ENCODE data around the gene CPNE6.
"Not testable (repeated sequence)": the region's sequence is repeated elsewhere in the genome, so short reads cannot be mapped to it uniquely, and the experiment has no call there.

CPNE6 gene

DNA sequence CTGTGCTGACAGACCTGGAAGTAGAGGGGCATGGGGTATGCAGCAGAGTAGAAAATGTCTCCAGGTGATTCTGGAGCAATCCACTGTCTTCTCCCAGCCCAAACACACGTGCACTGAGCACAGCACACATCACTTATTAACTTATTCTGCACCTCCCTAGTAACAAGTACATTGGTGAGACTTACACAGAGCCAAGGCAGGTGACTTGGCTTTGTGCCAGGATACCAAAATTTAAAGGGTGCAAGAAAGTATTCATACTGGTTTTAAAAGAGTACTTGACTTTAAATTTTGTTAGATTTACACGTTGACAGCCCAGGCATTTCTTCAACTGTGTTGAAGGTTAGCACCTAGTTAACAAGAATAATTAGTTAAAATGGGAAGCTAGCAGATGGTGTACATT, 30.7 kb upstream of the CPNE6 start:
- Histone ChIP-seq H2BK5ac (ENCODE audit: low read length) (no peak overlapping the region), H3K27ac (ENCODE audit: low read depth, low read length) (no peak overlapping the region), H3K56ac (ENCODE audit: low read length) (no peak overlapping the region), H3K9ac (ENCODE audit: low read length) (no peak overlapping the region), H4K8ac (ENCODE audit: low read depth, low read length) (no peak overlapping the region), H3K4ac (ENCODE audit: low read depth, low read length) (no peak overlapping the region), H4K5ac (ENCODE audit: low read length) (no peak overlapping the region), H3K18ac (ENCODE audit: low read length) (no peak overlapping the region), H2AK5ac (ENCODE audit: low read length) (no peak overlapping the region), H3K23ac (ENCODE audit: low read length) (no peak overlapping the region), H2BK15ac (replicated peaks; ENCODE audit: low read depth) (no peak overlapping the region), H3K4me1 (ENCODE audit: control insufficient read depth, low read depth, low read length) (no peaks in the 10 kb centered on the region), H3K4me3 (ENCODE audit: low read length) (no peak overlapping the region), H3K4me2 (ENCODE audit: low read length) (no peak overlapping the region), H3K27me3 (ENCODE audit: insufficient read depth, low read length, poor library complexity) (no peaks in the 10 kb centered on the region), H3K79me2 (ENCODE audit: control insufficient read depth, insufficient read depth, low read length) (no peaks in the 10 kb centered on the region), H3K79me1 (ENCODE audit: low read length) (no peaks in the 10 kb centered on the region), H3K36me3 (ENCODE audit: control insufficient read depth, insufficient read depth, low read length) (no peaks in the 10 kb centered on the region), H2BK120ac (ENCODE audit: low read depth, low read length) (no peak overlapping the region)
- WGBS (ENCODE audit: extremely low coverage, insufficient coverage, low lambda C conversion rate), result no CpG with 5 or more reads among the region's 2 CpGs
- no peak for DNase-seq

DNA sequence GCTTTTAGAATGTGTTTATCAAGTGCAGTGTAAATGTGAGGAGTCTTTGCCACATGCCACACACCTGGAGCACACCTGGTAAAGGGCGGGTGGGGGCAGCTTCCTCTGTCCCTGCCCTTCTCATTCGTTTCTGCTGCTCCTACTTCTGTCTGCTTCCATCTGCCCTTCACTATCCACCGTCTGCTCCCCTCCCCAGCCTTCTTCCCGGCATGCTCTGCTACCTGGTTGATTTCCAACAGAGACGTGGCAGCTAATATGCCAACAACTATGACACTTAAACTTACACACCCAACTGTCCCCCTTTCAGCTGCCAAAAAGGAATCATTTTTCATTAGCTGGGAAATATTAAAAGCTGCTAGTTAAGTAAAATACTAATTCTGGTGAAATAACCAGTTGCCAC, 28.6 kb upstream of the CPNE6 start:
- Histone ChIP-seq H2BK120ac (ENCODE audit: low read depth, low read length) (no peak overlapping the region), H4K5ac (ENCODE audit: low read length) (no peak overlapping the region), H3K4me2 (ENCODE audit: low read length) (no peak overlapping the region), H3K27ac (ENCODE audit: low read depth, low read length) (no peak overlapping the region), H3K18ac (ENCODE audit: low read length) (no peak overlapping the region), H3K9ac (ENCODE audit: low read length) (no peak overlapping the region), H2AK5ac (ENCODE audit: low read length) (no peak overlapping the region), H3K56ac (ENCODE audit: low read length) (no peak overlapping the region), H3K4me1 (ENCODE audit: control insufficient read depth, low read depth, low read length) (no peaks in the 10 kb centered on the region), H3K4me3 (ENCODE audit: low read length) (no peak overlapping the region), H3K36me3 (ENCODE audit: control insufficient read depth, insufficient read depth, low read length) (no peaks in the 10 kb centered on the region), H3K27me3 (ENCODE audit: insufficient read depth, low read length, poor library complexity) (no peaks in the 10 kb centered on the region), H3K4ac (ENCODE audit: low read depth, low read length) (no peak overlapping the region), H2BK5ac (ENCODE audit: low read length) (no peak overlapping the region), H2BK15ac (replicated peaks; ENCODE audit: low read depth) (no peak overlapping the region), H3K79me2 (ENCODE audit: control insufficient read depth, insufficient read depth, low read length) (no peaks in the 10 kb centered on the region), H4K8ac (ENCODE audit: low read depth, low read length) (no peak overlapping the region), H3K79me1 (ENCODE audit: low read length) (no peaks in the 10 kb centered on the region), H3K23ac (ENCODE audit: low read length) (no peak overlapping the region)
- WGBS (ENCODE audit: extremely low coverage, insufficient coverage, low lambda C conversion rate), result no CpG with 5 or more reads among the region's 5 CpGs
- no peak for DNase-seq

DNA sequence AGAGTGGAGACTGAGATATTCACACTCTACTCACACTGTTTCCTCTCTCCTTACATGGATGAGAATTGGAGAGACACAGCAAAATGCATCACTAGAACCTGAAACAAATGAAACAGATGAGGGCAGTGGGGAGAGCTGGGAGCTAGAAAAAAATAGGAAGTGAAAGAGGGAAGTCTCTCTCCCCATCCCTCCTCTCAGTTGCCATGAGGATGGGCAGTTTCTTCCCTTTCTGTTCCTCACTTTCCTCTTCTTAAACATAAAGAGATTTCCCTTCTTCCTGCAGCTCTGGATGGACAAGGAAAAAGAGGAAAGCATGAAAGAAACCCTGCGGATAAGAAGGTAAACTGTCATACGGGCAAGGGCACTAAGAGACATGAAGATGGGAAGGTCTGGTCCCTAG, 22.4 kb upstream of the CPNE6 start:
- H3K56ac ChIP-seq (ENCODE audit: low read length); H2AK5ac ChIP-seq (ENCODE audit: low read length); H3K4me3 ChIP-seq (ENCODE audit: low read length); H4K5ac ChIP-seq (ENCODE audit: low read length); H3K4me1 ChIP-seq (ENCODE audit: control insufficient read depth, low read depth, low read length); H3K9ac ChIP-seq (ENCODE audit: low read length); H3K23ac ChIP-seq (ENCODE audit: low read length); H3K4ac ChIP-seq (ENCODE audit: low read depth, low read length); H2BK120ac ChIP-seq (ENCODE audit: low read depth, low read length); H3K4me2 ChIP-seq (ENCODE audit: low read length); H3K27me3 ChIP-seq (ENCODE audit: insufficient read depth, low read length, poor library complexity); H3K79me1 ChIP-seq (ENCODE audit: low read length); DNase-seq; H3K27ac ChIP-seq (ENCODE audit: low read depth, low read length); H2BK5ac ChIP-seq (ENCODE audit: low read length); H3K18ac ChIP-seq (ENCODE audit: low read length); H4K8ac ChIP-seq (ENCODE audit: low read depth, low read length); H2BK15ac ChIP-seq (replicated peaks; ENCODE audit: low read depth); H3K36me3 ChIP-seq (ENCODE audit: control insufficient read depth, insufficient read depth, low read length); H3K79me2 ChIP-seq (ENCODE audit: control insufficient read depth, insufficient read depth, low read length): not testable (repeated sequence)
- WGBS (ENCODE audit: extremely low coverage, insufficient coverage, low lambda C conversion rate), result no CpG with 5 or more reads among the region's 2 CpGs

DNA sequence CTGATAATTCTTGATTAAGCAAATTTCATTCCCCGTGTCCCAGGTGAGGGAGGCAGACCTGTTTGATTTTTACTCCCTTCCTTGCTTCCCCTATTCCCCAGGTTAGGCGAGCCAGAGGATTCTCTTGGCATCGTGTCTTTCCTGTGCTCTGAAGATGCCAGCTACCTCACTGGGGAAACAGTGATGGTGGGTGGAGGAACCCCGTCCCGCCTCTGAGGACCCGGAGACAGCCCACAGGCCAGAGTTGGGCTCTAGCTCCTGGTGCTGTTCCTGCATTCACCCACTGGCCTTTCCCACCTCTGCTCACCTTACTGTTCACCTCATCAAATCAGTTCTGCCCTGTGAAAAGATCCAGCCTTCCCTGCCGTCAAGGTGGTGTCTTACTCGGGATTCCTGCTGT, 20.6 kb upstream of the CPNE6 start:
- WGBS (ENCODE audit: extremely low coverage, insufficient coverage, low lambda C conversion rate), result no CpG with 5 or more reads among the region's 8 CpGs
- H3K27me3 ChIP-seq (ENCODE audit: insufficient read depth, low read length, poor library complexity); H4K5ac ChIP-seq (ENCODE audit: low read length); DNase-seq; H3K18ac ChIP-seq (ENCODE audit: low read length); H3K79me2 ChIP-seq (ENCODE audit: control insufficient read depth, insufficient read depth, low read length); H2BK5ac ChIP-seq (ENCODE audit: low read length); H3K27ac ChIP-seq (ENCODE audit: low read depth, low read length); H4K8ac ChIP-seq (ENCODE audit: low read depth, low read length); H3K23ac ChIP-seq (ENCODE audit: low read length); H3K4ac ChIP-seq (ENCODE audit: low read depth, low read length); H2BK15ac ChIP-seq (replicated peaks; ENCODE audit: low read depth); H3K56ac ChIP-seq (ENCODE audit: low read length); H2AK5ac ChIP-seq (ENCODE audit: low read length); H2BK120ac ChIP-seq (ENCODE audit: low read depth, low read length); H3K4me3 ChIP-seq (ENCODE audit: low read length); H3K9ac ChIP-seq (ENCODE audit: low read length); H3K4me2 ChIP-seq (ENCODE audit: low read length); H3K4me1 ChIP-seq (ENCODE audit: control insufficient read depth, low read depth, low read length); H3K36me3 ChIP-seq (ENCODE audit: control insufficient read depth, insufficient read depth, low read length); H3K79me1 ChIP-seq (ENCODE audit: low read length): not testable (repeated sequence)

DNA sequence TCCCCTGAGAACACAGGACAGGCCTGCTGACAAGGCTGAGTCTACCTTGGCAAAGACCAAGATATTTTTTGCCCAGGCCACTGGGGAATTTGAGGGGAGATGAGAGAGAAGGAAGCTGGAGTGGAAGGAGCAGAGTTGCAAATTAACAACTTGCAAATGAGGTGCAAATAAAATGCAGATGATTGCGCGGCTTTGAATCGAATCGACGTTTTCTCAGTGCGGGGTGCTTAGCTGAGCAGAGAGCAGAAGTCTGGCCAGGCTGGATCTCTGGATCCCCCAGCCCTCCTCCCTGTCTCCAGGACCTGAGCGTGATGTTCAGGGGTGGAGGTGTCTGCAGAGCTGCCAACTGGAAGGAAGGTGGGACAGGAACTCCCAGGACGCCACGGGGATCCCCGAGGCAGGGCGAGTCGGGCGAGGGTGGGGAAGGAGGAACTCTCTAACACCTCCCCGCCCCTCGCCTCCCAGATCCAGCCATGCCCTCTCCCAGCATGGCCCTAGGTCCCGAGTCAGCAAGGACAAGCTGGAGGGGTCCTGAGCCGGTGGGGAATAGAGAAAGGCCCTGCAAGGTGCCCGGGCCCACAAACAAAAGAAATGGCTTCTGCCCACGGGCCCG, 20.1 kb upstream of the CPNE6 start:
- Histone ChIP-seq H3K4me1 (ENCODE audit: control insufficient read depth, low read depth, low read length) (no peaks in the 10 kb centered on the region), H4K5ac (ENCODE audit: low read length) (no peak overlapping the region), H3K27me3 (ENCODE audit: insufficient read depth, low read length, poor library complexity) (no peaks in the 10 kb centered on the region), H2BK5ac (ENCODE audit: low read length) (no peak overlapping the region), H3K79me1 (ENCODE audit: low read length) (no peaks in the 10 kb centered on the region), H3K4ac (ENCODE audit: low read depth, low read length) (peak overlapping the region; percentile 23), H2BK120ac (ENCODE audit: low read depth, low read length) (no peak overlapping the region), H3K4me2 (ENCODE audit: low read length) (peak overlapping the region; percentile 75), H3K27ac (ENCODE audit: low read depth, low read length) (no peak overlapping the region), H2BK15ac (replicated peaks; ENCODE audit: low read depth) (no peak overlapping the region), H3K23ac (ENCODE audit: low read length) (no peak overlapping the region), H3K4me3 (ENCODE audit: low read length) (peak overlapping the region; percentile 26), H4K8ac (ENCODE audit: low read depth, low read length) (no peak overlapping the region), H2AK5ac (ENCODE audit: low read length) (no peak overlapping the region), H3K36me3 (ENCODE audit: control insufficient read depth, insufficient read depth, low read length) (no peaks in the 10 kb centered on the region), H3K79me2 (ENCODE audit: control insufficient read depth, insufficient read depth, low read length) (no peaks in the 10 kb centered on the region), H3K56ac (ENCODE audit: low read length) (peak overlapping the region; percentile 38), H3K18ac (ENCODE audit: low read length) (peak overlapping the region; percentile 46), H3K9ac (ENCODE audit: low read length) (peak overlapping the region; percentile 46)
- DNase-seq, result peak; percentile 34
- WGBS (ENCODE audit: extremely low coverage, insufficient coverage, low lambda C conversion rate), result no CpG with 5 or more reads among the region's 20 CpGs

Data from mesendoderm (in vitro differentiated cells).